Measurements from ENCODE around the gene PHF2. TPM values are rescaled to one million over a fixed set of nuclear protein-coding genes. Genes with fewer than 3 reads are reported as not detected.
A peak's percentile ranks its signal among the peaks of the same experiment; 100 is the strongest.

PHF2 gene
- total and polyA plus RNA-seq, 2 experiments from 2014 or later, result 4.3 to 11.8 TPM

DNA sequence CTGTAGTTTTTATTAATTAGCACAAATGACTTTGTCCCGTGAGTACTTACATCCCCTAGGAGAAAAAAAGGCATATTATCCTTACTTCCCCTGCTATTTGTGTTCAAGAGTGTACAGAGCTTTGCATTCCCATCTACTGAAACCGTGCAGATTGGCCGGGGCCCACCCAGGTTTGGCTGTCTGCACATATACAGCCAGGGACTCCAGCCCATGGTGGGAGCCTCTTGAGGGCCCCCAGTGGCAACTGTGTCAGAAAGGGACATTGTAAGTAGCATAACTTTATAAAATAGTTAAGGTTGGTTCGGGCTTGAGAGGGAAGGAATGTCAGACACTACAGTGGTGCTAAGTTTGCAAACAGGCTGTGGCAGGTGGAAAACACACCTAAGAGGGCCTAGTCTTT lies 24.7 kb downstream of the PHF2 start (continued):
- TF ChIP-seq, protein P1, sequence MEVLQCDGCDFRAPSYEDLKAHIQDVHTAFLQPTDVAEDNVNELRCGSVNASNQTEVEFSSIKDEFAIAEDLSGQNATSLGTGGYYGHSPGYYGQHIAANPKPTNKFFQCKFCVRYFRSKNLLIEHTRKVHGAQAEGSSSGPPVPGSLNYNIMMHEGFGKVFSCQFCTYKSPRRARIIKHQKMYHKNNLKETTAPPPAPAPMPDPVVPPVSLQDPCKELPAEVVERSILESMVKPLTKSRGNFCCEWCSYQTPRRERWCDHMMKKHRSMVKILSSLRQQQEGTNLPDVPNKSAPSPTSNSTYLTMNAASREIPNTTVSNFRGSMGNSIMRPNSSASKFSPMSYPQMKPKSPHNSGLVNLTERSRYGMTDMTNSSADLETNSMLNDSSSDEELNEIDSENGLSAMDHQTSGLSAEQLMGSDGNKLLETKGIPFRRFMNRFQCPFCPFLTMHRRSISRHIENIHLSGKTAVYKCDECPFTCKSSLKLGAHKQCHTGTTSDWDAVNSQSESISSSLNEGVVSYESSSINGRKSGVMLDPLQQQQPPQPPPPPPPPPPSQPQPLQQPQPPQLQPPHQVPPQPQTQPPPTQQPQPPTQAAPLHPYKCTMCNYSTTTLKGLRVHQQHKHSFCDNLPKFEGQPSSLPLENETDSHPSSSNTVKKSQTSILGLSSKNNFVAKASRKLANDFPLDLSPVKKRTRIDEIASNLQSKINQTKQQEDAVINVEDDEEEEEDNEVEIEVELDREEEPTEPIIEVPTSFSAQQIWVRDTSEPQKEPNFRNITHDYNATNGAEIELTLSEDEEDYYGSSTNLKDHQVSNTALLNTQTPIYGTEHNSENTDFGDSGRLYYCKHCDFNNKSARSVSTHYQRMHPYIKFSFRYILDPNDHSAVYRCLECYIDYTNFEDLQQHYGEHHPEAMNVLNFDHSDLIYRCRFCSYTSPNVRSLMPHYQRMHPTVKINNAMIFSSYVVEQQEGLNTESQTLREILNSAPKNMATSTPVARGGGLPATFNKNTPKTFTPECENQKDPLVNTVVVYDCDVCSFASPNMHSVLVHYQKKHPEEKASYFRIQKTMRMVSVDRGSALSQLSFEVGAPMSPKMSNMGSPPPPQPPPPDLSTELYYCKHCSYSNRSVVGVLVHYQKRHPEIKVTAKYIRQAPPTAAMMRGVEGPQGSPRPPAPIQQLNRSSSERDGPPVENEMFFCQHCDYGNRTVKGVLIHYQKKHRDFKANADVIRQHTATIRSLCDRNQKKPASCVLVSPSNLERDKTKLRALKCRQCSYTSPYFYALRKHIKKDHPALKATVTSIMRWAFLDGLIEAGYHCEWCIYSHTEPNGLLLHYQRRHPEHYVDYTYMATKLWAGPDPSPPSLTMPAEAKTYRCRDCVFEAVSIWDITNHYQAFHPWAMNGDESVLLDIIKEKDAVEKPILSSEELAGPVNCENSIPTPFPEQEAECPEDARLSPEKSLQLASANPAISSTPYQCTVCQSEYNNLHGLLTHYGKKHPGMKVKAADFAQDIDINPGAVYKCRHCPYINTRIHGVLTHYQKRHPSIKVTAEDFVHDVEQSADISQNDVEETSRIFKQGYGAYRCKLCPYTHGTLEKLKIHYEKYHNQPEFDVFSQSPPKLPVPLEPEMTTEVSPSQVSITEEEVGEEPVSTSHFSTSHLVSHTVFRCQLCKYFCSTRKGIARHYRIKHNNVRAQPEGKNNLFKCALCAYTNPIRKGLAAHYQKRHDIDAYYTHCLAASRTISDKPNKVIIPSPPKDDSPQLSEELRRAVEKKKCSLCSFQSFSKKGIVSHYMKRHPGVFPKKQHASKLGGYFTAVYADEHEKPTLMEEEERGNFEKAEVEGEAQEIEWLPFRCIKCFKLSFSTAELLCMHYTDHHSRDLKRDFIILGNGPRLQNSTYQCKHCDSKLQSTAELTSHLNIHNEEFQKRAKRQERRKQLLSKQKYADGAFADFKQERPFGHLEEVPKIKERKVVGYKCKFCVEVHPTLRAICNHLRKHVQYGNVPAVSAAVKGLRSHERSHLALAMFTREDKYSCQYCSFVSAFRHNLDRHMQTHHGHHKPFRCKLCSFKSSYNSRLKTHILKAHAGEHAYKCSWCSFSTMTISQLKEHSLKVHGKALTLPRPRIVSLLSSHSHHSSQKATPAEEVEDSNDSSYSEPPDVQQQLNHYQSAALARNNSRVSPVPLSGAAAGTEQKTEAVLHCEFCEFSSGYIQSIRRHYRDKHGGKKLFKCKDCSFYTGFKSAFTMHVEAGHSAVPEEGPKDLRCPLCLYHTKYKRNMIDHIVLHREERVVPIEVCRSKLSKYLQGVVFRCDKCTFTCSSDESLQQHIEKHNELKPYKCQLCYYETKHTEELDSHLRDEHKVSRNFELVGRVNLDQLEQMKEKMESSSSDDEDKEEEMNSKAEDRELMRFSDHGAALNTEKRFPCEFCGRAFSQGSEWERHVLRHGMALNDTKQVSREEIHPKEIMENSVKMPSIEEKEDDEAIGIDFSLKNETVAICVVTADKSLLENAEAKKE (CRISPR knock-in tag; IDR thresholded peaks at IDR 0.05), result no peak
- no peak for TF ChIP-seq CTCF (conservative IDR thresholded peaks at IDR 0.05; ENCODE audit: low read depth in 2 of 2)
- no peak for TF ChIP-seq ZNF331 (CRISPR knock-in tag; IDR thresholded peaks at IDR 0.05; ENCODE audit: low read depth)
- no peak for TF ChIP-seq CREB1 (CRISPR knock-in tag; IDR thresholded peaks at IDR 0.05; ENCODE audit: low read depth)

DNA sequence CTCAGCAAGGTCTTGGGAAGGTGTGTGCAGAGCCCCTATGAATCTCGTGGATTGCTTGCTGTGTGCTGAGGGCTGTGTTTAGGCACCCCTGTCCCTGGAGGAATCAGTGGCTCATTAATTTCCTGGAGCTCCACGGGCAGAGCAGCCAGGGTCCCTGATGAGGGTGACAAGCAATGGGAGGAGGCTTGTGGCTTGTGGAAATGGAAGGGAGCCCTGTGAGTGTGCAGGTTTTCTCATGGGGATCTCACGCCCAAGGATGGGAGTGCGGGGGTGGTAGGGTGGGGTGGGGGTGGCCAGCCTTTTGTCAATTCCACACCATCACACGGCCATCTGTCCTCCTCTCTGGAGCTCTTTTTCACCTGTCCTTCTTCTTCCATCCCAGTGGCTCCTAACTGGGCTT lies 25.3 kb downstream of the PHF2 start:
- Mint-ChIP-seq H3K27me3 (ENCODE audit: insufficient read depth, low read depth, poor library complexity) (peaks cover 4% of the 10 kb centered on the region), H3K9me3 (peaks cover 14% of the 10 kb centered on the region; the same call in 1 of the 3 replicates), H3K36me3 (ENCODE audit: low read depth) (peaks cover 21% of the 10 kb centered on the region), H3K4me3 (peak overlapping the region; percentile 40; the same call in 1 of the 3 replicates), H3K27ac (no peak overlapping the region), H3K4me1 (peaks cover 39% of the 10 kb centered on the region)
- H3K9me2 ChIP-seq (ENCODE audit: insufficient read depth), result peaks cover 6% of the 10 kb centered on the region; the same call in 1 of the 2 replicates
- no peak for TF ChIP-seq EZH2phosphoT487 (IDR thresholded peaks at IDR 0.05; ENCODE audit: unreplicated experiment)
- TF ChIP-seq ETS1 (IDR thresholded peaks at IDR 0.05), result no peak
- H3K4me2 ChIP-seq, result 0 out of 2 replicates have a peak overlapping the region, but pooled peaks have one; percentile 32
- H3K4me1 ChIP-seq (ENCODE audit: insufficient read depth), result peaks cover 34% of the 10 kb centered on the region
- DNase-seq (ENCODE audit: low spot score), result no peak
- 0 out of 2 replicates have a peak, but pooled peaks cover 4% of the 10 kb centered on the region for H4K20me1 ChIP-seq (replicated peaks; ENCODE audit: insufficient read depth)
- ATAC-seq, result no peak
- H3K36me3 ChIP-seq (ENCODE audit: insufficient read depth), result no peaks in the 10 kb centered on the region
- no peaks in the 10 kb centered on the region for H3F3A ChIP-seq (replicated peaks; ENCODE audit: low read depth)
- no peak overlapping the region for H2AFZ ChIP-seq
- no peak overlapping the region for H3K4me3 ChIP-seq
- H3K79me2 ChIP-seq (replicated peaks; ENCODE audit: insufficient read depth), result peaks cover 27% of the 10 kb centered on the region
- H3K27me3 ChIP-seq (ENCODE audit: insufficient read depth), result no peaks in the 10 kb centered on the region
- no peak overlapping the region for H3K27ac ChIP-seq (ENCODE audit: low read depth)
